ENCODE data around the gene SLC10A2. TPM values are rescaled to one million over a fixed set of nuclear protein-coding genes. Genes with fewer than 3 reads are reported as not detected.

SLC10A2 gene
- total RNA-seq, 4 donors from 2014 or later = not detected

GRCh38 chr13:103006641-103007426, 59.4 kb downstream of the SLC10A2 start:
- H3K36me3 ChIP-seq = no peaks in the 10 kb centered on the region
- 78 to 83% methylated on average over 11 of the region's 11 CpGs for WGBS, 2 donors
- H3K9me3 ChIP-seq = no peaks in the 10 kb centered on the region
- H3K27ac ChIP-seq = no peak overlapping the region
- TF ChIP-seq POLR2A (IDR thresholded peaks at IDR 0.05) (no peak), EP300 (IDR thresholded peaks at IDR 0.05) (no peak)
- H3K27me3 ChIP-seq = no peaks in the 10 kb centered on the region
- H3K4me1 ChIP-seq = no peaks in the 10 kb centered on the region
- no peak overlapping the region for H3K4me3 ChIP-seq
- no peak for DNase-seq (ENCODE audit: low spot score in 2 of 2)

GRCh38 chr13:103004661-103005345, 61.4 kb downstream of the SLC10A2 start:
- TF ChIP-seq CTCF (IDR thresholded peaks at IDR 0.05) (no peak), EP300 (IDR thresholded peaks at IDR 0.05) (no peak), POLR2A (IDR thresholded peaks at IDR 0.05) (no peak)
- 64 to 69% methylated on average over 4 of the region's 4 CpGs for WGBS, 2 donors
- no peak overlapping the region for H3K27ac ChIP-seq
- H3K36me3 ChIP-seq = no peaks in the 10 kb centered on the region
- DNase-seq (ENCODE audit: low spot score in 2 of 2) = no peak
- no peaks in the 10 kb centered on the region for H3K27me3 ChIP-seq
- H3K4me1 ChIP-seq = no peaks in the 10 kb centered on the region
- H3K4me3 ChIP-seq = no peak overlapping the region
- no peaks in the 10 kb centered on the region for H3K9me3 ChIP-seq

- peak overlapping the region in 1 of 4 donors; percentile 31 for H3K27ac ChIP-seq
- DNase-seq (ENCODE audit: low spot score in 2 of 2) = no peak
- WGBS, 2 donors = 0 to 37% methylated on average over 1 of the region's 1 CpG
- H3K4me1 ChIP-seq = peaks cover 0 to 8% (median 0%) of the 10 kb centered on the region in 4 donors
- H3K9me3 ChIP-seq = no peaks in the 10 kb centered on the region
- no peaks in the 10 kb centered on the region for H3K36me3 ChIP-seq
- no peak overlapping the region for H3K4me3 ChIP-seq
- no peak for TF ChIP-seq CTCF (IDR thresholded peaks at IDR 0.05)
- TF ChIP-seq EP300 (IDR thresholded peaks at IDR 0.05) = no peak
- no peak for TF ChIP-seq POLR2A (IDR thresholded peaks at IDR 0.05)
- no peaks in the 10 kb centered on the region for H3K27me3 ChIP-seq
Observed at GRCh38 chr13:103003631-103004030, 62.6 kb downstream of the SLC10A2 start.

- H3K36me3 ChIP-seq = no peaks in the 10 kb centered on the region
- H3K4me1 ChIP-seq = peaks cover 0 to 8% (median 0%) of the 10 kb centered on the region in 4 donors
- no peak overlapping the region for H3K27ac ChIP-seq
- TF ChIP-seq CTCF (IDR thresholded peaks at IDR 0.05) (no peak), POLR2A (IDR thresholded peaks at IDR 0.05) (no peak), EP300 (IDR thresholded peaks at IDR 0.05) (no peak)
- H3K9me3 ChIP-seq = no peaks in the 10 kb centered on the region
- H3K27me3 ChIP-seq = no peaks in the 10 kb centered on the region
- DNase-seq (ENCODE audit: low spot score in 2 of 2) = no peak
- H3K4me3 ChIP-seq = no peak overlapping the region
- 68 to 76% methylated on average over 1 of the region's 1 CpG for WGBS, 2 donors
Observed at GRCh38 chr13:103002279-103002678, 63.9 kb downstream of the SLC10A2 start.

- H3K4me1 ChIP-seq = peaks cover 0 to 8% (median 0%) of the 10 kb centered on the region in 4 donors
- 85 to 90% methylated on average over 3 of the region's 3 CpGs for WGBS, 2 donors
- H3K4me3 ChIP-seq = no peak overlapping the region
- TF ChIP-seq EP300 (IDR thresholded peaks at IDR 0.05) = no peak
- no peak for TF ChIP-seq POLR2A (IDR thresholded peaks at IDR 0.05)
- no peak for TF ChIP-seq CTCF (IDR thresholded peaks at IDR 0.05)
- no peaks in the 10 kb centered on the region for H3K36me3 ChIP-seq
- H3K27ac ChIP-seq = peak overlapping the region in 1 of 4 donors; percentile 62
- no peak for DNase-seq (ENCODE audit: low spot score in 2 of 2)
- no peaks in the 10 kb centered on the region for H3K27me3 ChIP-seq
- no peaks in the 10 kb centered on the region for H3K9me3 ChIP-seq
Observed at GRCh38 chr13:103000157-103000556, 66.1 kb downstream of the SLC10A2 start.

Data from tibial nerve (tissue), 4 donors.